ENCODE data around the gene EIF4G1. TPM values are rescaled to one million over a fixed set of nuclear protein-coding genes. Genes with fewer than 3 reads are reported as not detected.

Gene EIF4G1
- total RNA-seq, 1 donor: 234 TPM

Small RNA genes lying within 50 kb of the gene (small RNA-seq; reads per million reads assigned to genes)
- 1,033 reads per million, percentile 99 among the genes with 10 or more reads in this experiment for gene SNORD66

Other genes starting within 250 kb of the EIF4G1 start
- gene HTR3E, start 217.5 kb upstream of the EIF4G1 start, total RNA-seq (ENCODE audit: low replicate concordance): not detected in 2 replicates
- 18.4 and 28.1 TPM in 2 replicates for gene EIF2B5, start 179.2 kb upstream of the EIF4G1 start, total RNA-seq (ENCODE audit: low replicate concordance)
- 28.2 and 66.8 TPM in 2 replicates for gene DVL3, start 159.2 kb upstream of the EIF4G1 start, total RNA-seq (ENCODE audit: low replicate concordance)
- 364 and 380 TPM in 2 replicates for gene AP2M1, start 139.8 kb upstream of the EIF4G1 start, total RNA-seq (ENCODE audit: low replicate concordance)
- 32.4 and 49.4 TPM in 2 replicates for gene ABCF3, start 128.4 kb upstream of the EIF4G1 start, total RNA-seq (ENCODE audit: low replicate concordance)
- 0.72 TPM in 1 of 2 replicates, not detected in the other for gene VWA5B2, start 85.0 kb upstream of the EIF4G1 start, total RNA-seq (ENCODE audit: low replicate concordance)
- 12.2 and 34.0 TPM in 2 replicates for gene ALG3, start 65.6 kb upstream of the EIF4G1 start, total RNA-seq (ENCODE audit: low replicate concordance)
- 1.6 and 2.5 TPM in 2 replicates for gene EEF1AKMT4, start 64.9 kb upstream of the EIF4G1 start, total RNA-seq (ENCODE audit: low replicate concordance)
- 0.09 and 0.41 TPM in 2 replicates for gene CAMK2N2, start 53.1 kb upstream of the EIF4G1 start, total RNA-seq (ENCODE audit: low replicate concordance)
- gene ECE2, start 38.6 kb upstream of the EIF4G1 start, total RNA-seq (ENCODE audit: low replicate concordance): not detected in 2 replicates
- 129 and 333 TPM in 2 replicates for gene PSMD2, start 15.4 kb upstream of the EIF4G1 start, total RNA-seq (ENCODE audit: low replicate concordance)
- 14.0 and 19.1 TPM in 2 replicates for gene FAM131A, start 23.0 kb downstream of the EIF4G1 start, total RNA-seq (ENCODE audit: low replicate concordance)
- 5.9 and 6.2 TPM in 2 replicates for gene CLCN2, start 47.0 kb downstream of the EIF4G1 start, total RNA-seq (ENCODE audit: low replicate concordance)
- gene POLR2H, start 47.1 kb downstream of the EIF4G1 start, total RNA-seq (ENCODE audit: low replicate concordance): 70.1 and 127 TPM in 2 replicates
- 0.49 TPM in 1 of 2 replicates, not detected in the other for gene THPO, start 63.6 kb downstream of the EIF4G1 start, total RNA-seq (ENCODE audit: low replicate concordance)
- 0.36 and 4.6 TPM in 2 replicates for gene CHRD, start 65.4 kb downstream of the EIF4G1 start, total RNA-seq (ENCODE audit: low replicate concordance)
- gene EPHB3, start 247.2 kb downstream of the EIF4G1 start, total RNA-seq (ENCODE audit: low replicate concordance): 2.5 and 4.7 TPM in 2 replicates

Measured in fibroblast of the aortic adventitia (primary cell).